CD14-positive monocyte (primary cell): Measurements from ENCODE around the gene LTA4H. TPM values are rescaled to one million over a fixed set of nuclear protein-coding genes. Genes with fewer than 3 reads are reported as not detected.

Source experiments
- DNase-seq, 3 donors: peaks; one replicate each; pipeline ENCODE4 v3.0.0-alpha.2; 2011 to 2022
- H2AFZ ChIP-seq: 2 replicates; pipeline ENCODE4 v1.6.0; 2012; ENCODE audit warnings: mild to moderate bottlenecking, low read depth, low read length, inconsistent platforms; ENCODE audit not compliant: insufficient read depth, poor library complexity, severe bottlenecking
- H3K27ac ChIP-seq, 2 donors: 1 replicate in 1 of 2; 2 replicates in 1 of 2; pipeline ENCODE4 v1.5.1; 2012 to 2013; ENCODE audit warnings: low read length in 2 of 2, control low read depth in 1 of 2, inconsistent platforms in 1 of 2, low read depth in 1 of 2, mild to moderate bottlenecking in 1 of 2
- H3K27me3 ChIP-seq, 2 donors: one replicate each; pipeline versions ENCODE4 v1.6.0 to v1.6.1; 2011 to 2013; ENCODE audit warnings: low read length in 2 of 2; ENCODE audit not compliant: control insufficient read depth in 2 of 2, insufficient read depth in 2 of 2
- H3K36me3 ChIP-seq, 2 donors: replicated peaks in 1 of 2; 1 replicate in 1 of 2; 2 replicates in 1 of 2; pipeline versions ENCODE4 v1.5.1 to v1.6.1; 2012 to 2013; ENCODE audit warnings: low read length in 2 of 2, control low read depth in 1 of 2, inconsistent platforms in 1 of 2, mild to moderate bottlenecking in 1 of 2; ENCODE audit not compliant: insufficient read depth in 2 of 2, control insufficient read depth in 1 of 2
- H3K4me1 ChIP-seq, 2 donors: 1 replicate in 1 of 2; 2 replicates in 1 of 2; pipeline versions ENCODE4 v1.5.1 to v1.6.1; 2012 to 2013; ENCODE audit warnings: low read length in 2 of 2, control low read depth in 1 of 2, inconsistent platforms in 1 of 2, mild to moderate bottlenecking in 1 of 2, moderate library complexity in 1 of 2; ENCODE audit not compliant: insufficient read depth in 2 of 2, control insufficient read depth in 1 of 2
- H3K4me2 ChIP-seq: replicated peaks from 2 replicates; pipeline ENCODE3; 2012; ENCODE audit warnings: low read length, moderate library complexity, mild to moderate bottlenecking; ENCODE audit not compliant: poor library complexity, severe bottlenecking; ENCODE audit errors: extremely low read depth
- H3K4me3 ChIP-seq, 3 experiments: fragments of 200-600 bp in 1 of 3; sonication (generic) in 1 of 3; replicated peaks in 1 of 3; 1 replicate in 2 of 3; 2 replicates in 1 of 3; pipeline ENCODE4 v1.5.1; 2011 to 2013; ENCODE audit warnings: low read length in 3 of 3, mild to moderate bottlenecking in 3 of 3, control low read depth in 2 of 3, low read depth in 2 of 3, inconsistent platforms in 1 of 3, moderate library complexity in 1 of 3
- H3K79me2 ChIP-seq: 2 replicates; pipeline ENCODE4 v1.6.0; 2012; ENCODE audit warnings: mild to moderate bottlenecking, control low read depth, inconsistent platforms, low read length, moderate library complexity; ENCODE audit not compliant: insufficient read depth
- H3K9ac ChIP-seq: 2 replicates; pipeline ENCODE4 v1.6.0; 2017; ENCODE audit warnings: low read length, mild to moderate bottlenecking; ENCODE audit not compliant: insufficient read depth, poor library complexity, severe bottlenecking
- H3K9me3 ChIP-seq, 2 donors: replicated peaks in 1 of 2; 1 replicate in 1 of 2; 2 replicates in 1 of 2; pipeline versions ENCODE4 v1.5.1 to v1.6.1; 2012 to 2013; ENCODE audit warnings: low read length in 2 of 2, control low read depth in 1 of 2; ENCODE audit not compliant: control insufficient read depth in 1 of 2, insufficient read depth in 1 of 2
- H4K20me1 ChIP-seq: 2 replicates; pipeline ENCODE4 v1.6.0; 2012; ENCODE audit warnings: mild to moderate bottlenecking, low read length, control low read depth, moderate library complexity; ENCODE audit not compliant: insufficient read depth
- H3K27ac Mint-ChIP-seq, 7 donors: one replicate each; pipeline ENCODE4 v1.8.0; 2020; ENCODE audit warnings: mild to moderate bottlenecking in 7 of 7, mixed read lengths in 7 of 7, moderate library complexity in 6 of 7, inconsistent platforms in 2 of 7
- H3K27me3 Mint-ChIP-seq, 3 donors: one replicate each; pipeline ENCODE4 v1.8.0; 2021 to 2022; ENCODE audit warnings: low read depth in 3 of 3, mild to moderate bottlenecking in 3 of 3, mixed read lengths in 3 of 3, moderate library complexity in 3 of 3, inconsistent platforms in 1 of 3
- H3K36me3 Mint-ChIP-seq, 2 donors: one replicate each; pipeline ENCODE4 v1.8.0; 2020; ENCODE audit warnings: mixed read lengths in 2 of 2, inconsistent platforms in 1 of 2, mild to moderate bottlenecking in 1 of 2
- H3K4me1 Mint-ChIP-seq: one replicate; pipeline ENCODE4 v1.8.0; 2020; ENCODE audit warnings: mild to moderate bottlenecking, mixed read lengths
- H3K4me3 Mint-ChIP-seq, 2 donors: one replicate each; pipeline ENCODE4 v1.8.0; 2020; ENCODE audit warnings: mild to moderate bottlenecking in 2 of 2, mixed read lengths in 2 of 2, moderate library complexity in 1 of 2
- H3K9me3 Mint-ChIP-seq, 7 donors: one replicate each; pipeline ENCODE4 v1.8.0; 2020 to 2022; ENCODE audit warnings: mixed read lengths in 7 of 7, mild to moderate bottlenecking in 6 of 7, moderate library complexity in 6 of 7, inconsistent platforms in 2 of 7
- CTCF ChIP-seq: fragments of 200-600 bp; IDR thresholded peaks from one replicate; pipeline ENCODE4 v1.8.0; 2022; ENCODE audit warnings: antibody characterized with exemption, mild to moderate bottlenecking
- WGBS: methylation state at CpG from one replicate; pipeline ENCODE4 v1.1.5; 2013; ENCODE audit warnings: missing lambda C conversion rate; ENCODE audit not compliant: insufficient coverage; 5-methylcytosine and 5-hydroxymethylcytosine counted together
- intact Hi-C, 2 donors: fragments of 100-400 bp; cut with micrococcal nuclease; formaldehyde crosslinking; loops; one replicate each; pipeline versions ENCODE4 v1.15.0 to v1.15.1; 2023
- polyA plus RNA-seq, 3 donors: library from polyadenylated mRNA; depleted of rRNA in 1 of 3; unstranded in 2 of 3; stranded (reverse) in 1 of 3; fragments of 300-500 nt in 2 of 3; fragments of >200 nt in 1 of 3; fragmentation: Illumina TruSeq in 2 of 3; gene quantifications; 1 replicate in 2 of 3; 2 replicates in 1 of 3; pipeline ENCODE4 v1.2.3, GENCODE V29; 2012 to 2021

The LTA4H gene
- polyA plus RNA-seq, 3 donors: 278 to 963 (median 647) TPM

GRCh38 chr12:95984682-95985081, 50.7 kb downstream of the LTA4H start:
- H3K27me3 ChIP-seq: no peaks in the 10 kb centered on the region
- no CpG with 5 or more reads among the region's 1 CpG for WGBS
- Mint-ChIP-seq H3K4me3 (no peak overlapping the region), H3K4me1 (peaks cover 4% of the 10 kb centered on the region), H3K36me3 (peaks cover 71 to 96% of the 10 kb centered on the region in 2 donors), H3K27ac (no peak overlapping the region), H3K9me3 (no peaks in the 10 kb centered on the region), H3K27me3 (no peaks in the 10 kb centered on the region)
- H3K9ac ChIP-seq: no peak overlapping the region
- H3K79me2 ChIP-seq: no peaks in the 10 kb centered on the region
- intact Hi-C loops: no loop called here
- H3K4me3 ChIP-seq: no peak overlapping the region
- no peaks in the 10 kb centered on the region for H3K9me3 ChIP-seq
- DNase-seq: no peak
- peaks cover 79 to 100% of the 10 kb centered on the region in 2 donors for H3K36me3 ChIP-seq
- no peaks in the 10 kb centered on the region for H4K20me1 ChIP-seq
- no peak overlapping the region for H3K27ac ChIP-seq
- TF ChIP-seq CTCF: no peak
- no peak overlapping the region for H2AFZ ChIP-seq
- no peaks in the 10 kb centered on the region for H3K4me1 ChIP-seq
- H3K4me2 ChIP-seq: no peak overlapping the region

GRCh38 chr12:95982602-95983001, 52.8 kb downstream of the LTA4H start:
- no peak overlapping the region for H3K4me2 ChIP-seq
- no peaks in the 10 kb centered on the region for H4K20me1 ChIP-seq
- H3K4me3 Mint-ChIP-seq: no peak overlapping the region
- TF ChIP-seq CTCF: no peak
- no peaks in the 10 kb centered on the region for H3K9me3 Mint-ChIP-seq
- no peaks in the 10 kb centered on the region for H3K27me3 ChIP-seq
- H3K79me2 ChIP-seq: no peaks in the 10 kb centered on the region
- H2AFZ ChIP-seq: no peak overlapping the region
- H3K27ac ChIP-seq: no peak overlapping the region
- no CpG with 5 or more reads among the region's 1 CpG for WGBS
- no peaks in the 10 kb centered on the region for H3K9me3 ChIP-seq
- peaks cover 81 to 100% of the 10 kb centered on the region in 2 donors for H3K36me3 ChIP-seq
- no peaks in the 10 kb centered on the region for H3K4me1 ChIP-seq
- intact Hi-C loops: no loop called here
- DNase-seq: no peak
- H3K27ac Mint-ChIP-seq: no peak overlapping the region
- no peak overlapping the region for H3K9ac ChIP-seq
- no peaks in the 10 kb centered on the region for H3K27me3 Mint-ChIP-seq
- H3K4me1 Mint-ChIP-seq: no peaks in the 10 kb centered on the region
- H3K4me3 ChIP-seq: no peak overlapping the region
- peaks cover 69 to 96% of the 10 kb centered on the region in 2 donors for H3K36me3 Mint-ChIP-seq
